Measurements from ENCODE around the gene IL1RAPL1.

The IL1RAPL1 gene

GRCh38 chrX:30005813-30006212 is 1418.6 kb downstream of the IL1RAPL1 start:
- TF ChIP-seq REST (IDR thresholded peaks at IDR 0.05; ENCODE audit: insufficient read depth in 1 of 2, low read depth in 2 of 2, low read length in 2 of 2) (no peak), POLR2AphosphoS5 (IDR thresholded peaks at IDR 0.05; ENCODE audit: low read depth, low read length) (no peak), SIN3A (IDR thresholded peaks at IDR 0.05; ENCODE audit: borderline replicate concordance, insufficient read depth, low read length) (no peak), FOXP2 (optimal IDR thresholded peaks at IDR 0.05; ENCODE audit: borderline replicate concordance, extremely low read depth, extremely low read length, insufficient read depth) (no peak), TAF1 (IDR thresholded peaks at IDR 0.05; ENCODE audit: borderline replicate concordance, insufficient read depth, low read length) (no peak)

Measured in PFSK-1 (cell line).